ENCODE measurements around the gene AP3B2. TPM values are rescaled to one million over a fixed set of nuclear protein-coding genes. Genes with fewer than 3 reads are reported as not detected.

The AP3B2 gene
- total and polyA plus RNA-seq, 2 of the 4 experiments (the other 2 are of a cell fraction), result 0.14 TPM; not detected in 1

DNA sequence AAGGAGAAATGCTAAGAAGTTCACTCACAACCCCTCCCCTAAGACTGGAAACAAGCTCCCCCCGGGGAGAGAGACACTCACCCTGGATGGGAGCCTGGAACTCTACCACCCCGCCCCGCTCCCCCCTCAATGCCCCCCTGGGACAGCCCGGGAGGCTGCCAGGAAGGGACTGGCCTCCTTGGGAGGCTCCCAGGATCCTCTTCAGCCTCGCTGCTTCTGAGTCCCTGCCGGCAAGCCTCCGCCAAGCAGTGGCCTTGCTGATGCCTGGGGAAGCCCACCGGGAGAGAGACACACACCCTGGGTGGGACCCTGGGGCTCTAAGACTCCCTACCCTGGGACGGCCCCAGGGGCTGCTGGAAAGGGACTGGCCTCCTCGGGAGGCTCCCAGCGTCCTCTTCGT lies 95.9 kb downstream of the AP3B2 start:
- no peak for DNase-seq
- no peak overlapping the region for H3K9ac ChIP-seq (ENCODE audit: low read depth, low read length)
- no peak overlapping the region for H3K18ac ChIP-seq (ENCODE audit: low read depth, low read length)
- no peak overlapping the region for H3K4me2 ChIP-seq (ENCODE audit: low read depth, low read length)
- peaks cover 1% of the 10 kb centered on the region; the same call in 1 of the 2 replicates for H3K27me3 ChIP-seq (ENCODE audit: control insufficient read depth, insufficient read depth, low read length)
- H3K9me3 ChIP-seq (ENCODE audit: control insufficient read depth, insufficient read depth, low read length), result no peaks in the 10 kb centered on the region
- no peaks in the 10 kb centered on the region for H4K20me1 ChIP-seq (ENCODE audit: insufficient read depth, low read length)
- H3K14ac ChIP-seq (replicated peaks; ENCODE audit: low read depth, low read length), result no peak overlapping the region
- no peak for TF ChIP-seq MXI1 (IDR thresholded peaks at IDR 0.05; ENCODE audit: borderline replicate concordance, low read depth, low read length)
- no peak for TF ChIP-seq NFE2L2 (IDR thresholded peaks at IDR 0.05; ENCODE audit: low read depth, low read length)
- no peak for TF ChIP-seq RCOR1 (IDR thresholded peaks at IDR 0.05; ENCODE audit: insufficient replicate concordance, low read length)
- no peak for TF ChIP-seq MAZ (IDR thresholded peaks at IDR 0.05; ENCODE audit: borderline replicate concordance, low read depth, low read length)
- TF ChIP-seq CEBPB (IDR thresholded peaks at IDR 0.05; ENCODE audit: low read depth, low read length), result no peak
- no peak for TF ChIP-seq MAFK (IDR thresholded peaks at IDR 0.05; ENCODE audit: low read depth, low read length)
- TF ChIP-seq USF2 (IDR thresholded peaks at IDR 0.05; ENCODE audit: low read depth, low read length), result no peak
- no peak for TF ChIP-seq CHD1 (IDR thresholded peaks at IDR 0.05; ENCODE audit: low read depth, low read length)
- TF ChIP-seq RAD21 (IDR thresholded peaks at IDR 0.05; ENCODE audit: low read length), result no peak
- no peak for TF ChIP-seq FOS (IDR thresholded peaks at IDR 0.05; ENCODE audit: low read depth, low read length)
- TF ChIP-seq ELK1 (IDR thresholded peaks at IDR 0.05; ENCODE audit: borderline replicate concordance, low read depth, low read length), result no peak
- TF ChIP-seq SMC3 (IDR thresholded peaks at IDR 0.05; ENCODE audit: low read depth, low read length), result no peak
- no peak for TF ChIP-seq BHLHE40 (IDR thresholded peaks at IDR 0.05; ENCODE audit: low read depth, low read length)
- no peak for TF ChIP-seq POLR2A (IDR thresholded peaks at IDR 0.05; ENCODE audit: low read depth, low read length)
- TF ChIP-seq CTCF (conservative IDR thresholded peaks at IDR 0.05; ENCODE audit: low read depth, low read length), result no peak
- no peak for TF ChIP-seq RFX5 (IDR thresholded peaks at IDR 0.05; ENCODE audit: low read depth, low read length)
- in situ Hi-C loops (cut with MboI; ENCODE audit: low sequenced_read_pairs), result no loop called here
- no peak overlapping the region for H3K56ac ChIP-seq (ENCODE audit: extremely low read depth, insufficient read depth, low read length)
- no peak overlapping the region for H2BK5ac ChIP-seq (ENCODE audit: low read depth, low read length, poor library complexity, severe bottlenecking)
- H3K79me1 ChIP-seq (ENCODE audit: low read depth in 1 of 2, low read length in 2 of 2), result no peaks in the 10 kb centered on the region
- no peak for ATAC-seq (ENCODE audit: low read depth)
- CTCF ChIA-PET, result no interaction called here
- no peak overlapping the region for H2BK15ac ChIP-seq (ENCODE audit: low read depth, low read length)
- no peak overlapping the region for H2AK5ac ChIP-seq (ENCODE audit: low read depth, low read length)
- no peaks in the 10 kb centered on the region for H3K9me1 ChIP-seq (ENCODE audit: insufficient read depth, low read length)
- no peaks in the 10 kb centered on the region for H3K4me1 ChIP-seq (ENCODE audit: control insufficient read depth, insufficient read depth, low read length)
- no peak overlapping the region for H2AFZ ChIP-seq (replicated peaks; ENCODE audit: low read length, poor library complexity)
- no TSS peak for BruUV-seq (replicated peaks)
- dilution Hi-C loops (cut with HindIII; ENCODE audit: low sequenced_read_pairs, unreplicated experiment), result no loop called here
- H3K23ac ChIP-seq (ENCODE audit: low read depth, low read length), result no peak overlapping the region
- no peaks in the 10 kb centered on the region for H3K36me3 ChIP-seq (ENCODE audit: control insufficient read depth, insufficient read depth, low read length)
- H2AK9ac ChIP-seq (replicated peaks; ENCODE audit: low read depth, low read length, poor library complexity), result no peak overlapping the region
- intact Hi-C loops (cut with micrococcal nuclease), result no loop called here
- H2BK20ac ChIP-seq (ENCODE audit: low read depth, low read length), result no peak overlapping the region
- H2BK120ac ChIP-seq (ENCODE audit: low read depth, low read length), result no peak overlapping the region
- POLR2A ChIA-PET (ENCODE audit: unreplicated experiment), result no interaction called here
- H4K91ac ChIP-seq (ENCODE audit: insufficient read depth, low read depth, low read length), result no peak overlapping the region
- no peak overlapping the region for H3K27ac ChIP-seq (ENCODE audit: insufficient read depth, low read length)
- H4K5ac ChIP-seq (ENCODE audit: low read depth, low read length), result no peak overlapping the region
- H3K4ac ChIP-seq (ENCODE audit: low read depth, low read length), result no peak overlapping the region
- H3K4me3 ChIP-seq (ENCODE audit: insufficient read depth, low read depth, low read length), result no peak overlapping the region
- 57% methylated on average over 3 of the region's 12 CpGs; no CpG with 5 or more reads in 1 of the 2 experiments for WGBS, 2 experiments (ENCODE audit: extremely low coverage in 2 of 2, insufficient read length in 1 of 2)
- no peak overlapping the region for H4K8ac ChIP-seq (ENCODE audit: low read depth in 2 of 2, low read length in 2 of 2)

Measured in IMR-90 (cell line).